H1 (cell line): ENCODE data around the gene ARL6IP5. TPM values are rescaled to one million over a fixed set of nuclear protein-coding genes. Genes with fewer than 3 reads are reported as not detected.

Source experiments
- CTCF ChIA-PET: fragments of 300-600 bp; sonication (Branson Sonifier 250); formaldehyde crosslinking; loops from one replicate; lab custom pipeline; 2021; ENCODE audit not compliant: partially characterized antibody; lab: Charles Lee
- POLR2A ChIA-PET: fragments of 300-600 bp; sonication (Branson Sonifier 250); formaldehyde crosslinking; loops from one replicate; lab custom pipeline; 2021; ENCODE audit warnings: inconsistent platforms; ENCODE audit not compliant: partially characterized antibody; lab: Charles Lee
- DNase-seq, 2 experiments: peaks; one replicate each; pipeline versions ENCODE4 v3.0.0 to v3.0.0-alpha.2; 2010 to 2022; ENCODE audit warnings: low spot score in 2 of 2, low read depth in 1 of 2, mixed read lengths in 1 of 2
- FAIRE-seq: peaks from 2 replicates; lab custom pipeline; 2011; peaks lifted over from hg19 to GRCh38; lab: Jason Lieb, UNC
- H2AFZ ChIP-seq: 2 replicates; pipeline ENCODE4 v1.8.1; 2012; ENCODE audit warnings: low read length, inconsistent platforms
- H2AK5ac ChIP-seq: 2 replicates; pipeline ENCODE4 v1.6.1; 2013; ENCODE audit warnings: low read depth, low read length
- H2BK120ac ChIP-seq: replicated peaks from 2 replicates; pipeline ENCODE3; 2013; ENCODE audit warnings: low read depth, low read length, inconsistent platforms
- H2BK12ac ChIP-seq: 2 replicates; pipeline ENCODE4 v1.6.1; 2013; ENCODE audit warnings: low read depth, low read length
- H2BK15ac ChIP-seq: 2 replicates; pipeline ENCODE4 v1.6.1; 2013; ENCODE audit warnings: low read length
- H2BK20ac ChIP-seq: 2 replicates; pipeline ENCODE4 v1.6.1; 2013; ENCODE audit warnings: low read length
- H2BK5ac ChIP-seq: 2 replicates; pipeline ENCODE4 v1.6.1; 2013; ENCODE audit warnings: low read depth, low read length
- H3K14ac ChIP-seq: 2 replicates; pipeline ENCODE4 v1.6.1; 2013; ENCODE audit warnings: inconsistent platforms; ENCODE audit not compliant: insufficient read length
- H3K18ac ChIP-seq: 2 replicates; pipeline ENCODE4 v1.6.1; 2013; ENCODE audit warnings: low read length; ENCODE audit errors: extremely low read depth
- H3K23ac ChIP-seq: 2 replicates; pipeline ENCODE4 v1.6.1; 2013; ENCODE audit warnings: inconsistent platforms; ENCODE audit not compliant: insufficient read length
- H3K23me2 ChIP-seq: 2 replicates; pipeline ENCODE4 v1.6.1; 2013; ENCODE audit warnings: low read depth, low read length
- H3K27ac ChIP-seq: 2 replicates; pipeline ENCODE4 v1.6.1; 2011; ENCODE audit warnings: low read depth, low read length, inconsistent platforms
- H3K27me3 ChIP-seq, 4 experiments: replicated peaks in 1 of 4; 1 replicate in 1 of 4; 2 replicates in 3 of 4; pipeline versions ENCODE4 v1.6.1 to v1.8.1; 2011 to 2013; ENCODE audit warnings: low read length in 3 of 4, mild to moderate bottlenecking in 3 of 4, inconsistent platforms in 2 of 4, mixed read lengths in 2 of 4, moderate library complexity in 1 of 4; ENCODE audit not compliant: control insufficient read depth in 3 of 4, insufficient read depth in 3 of 4; ENCODE audit errors: extremely low read depth in 1 of 4
- H3K36me3 ChIP-seq, 4 experiments: 2 replicates each; pipeline versions ENCODE4 v1.6.1 to v1.8.1; 2011 to 2013; ENCODE audit warnings: mild to moderate bottlenecking in 4 of 4, low read length in 3 of 4, moderate library complexity in 2 of 4, control low read depth in 1 of 4, inconsistent platforms in 1 of 4; ENCODE audit not compliant: insufficient read depth in 4 of 4, control insufficient read depth in 2 of 4
- H3K4ac ChIP-seq: replicated peaks from 2 replicates; pipeline ENCODE3; 2013; ENCODE audit warnings: low read length, low read depth, mixed read lengths, inconsistent platforms; ENCODE audit not compliant: insufficient read length
- H3K4me1 ChIP-seq, 4 experiments: replicated peaks in 1 of 4; 1 replicate in 1 of 4; 2 replicates in 3 of 4; pipeline versions ENCODE4 v1.6.1 to v1.8.1; 2011 to 2013; ENCODE audit warnings: low read length in 3 of 4, inconsistent platforms in 2 of 4, mixed read lengths in 1 of 4; ENCODE audit not compliant: insufficient read depth in 4 of 4, control insufficient read depth in 3 of 4
- H3K4me2 ChIP-seq, 2 experiments: 2 replicates each; pipeline versions ENCODE4 v1.6.1 to v1.8.1; 2011 to 2013; ENCODE audit warnings: low read depth in 2 of 2, low read length in 2 of 2, control low read depth in 1 of 2, inconsistent platforms in 1 of 2, mild to moderate bottlenecking in 1 of 2; ENCODE audit not compliant: insufficient read depth in 1 of 2
- H3K4me3 ChIP-seq, 4 experiments: fragments of 200-600, 300-600 bp in 1 of 4; sonication (generic), shearing (Covaris generic), sonication (Bioruptor Twin) in 1 of 4; 2 replicates each; pipeline versions ENCODE4 v1.5.1 to v1.8.1; 2011 to 2016; ENCODE audit warnings: low read length in 4 of 4, low read depth in 3 of 4, control low read depth in 2 of 4, inconsistent platforms in 2 of 4, mild to moderate bottlenecking in 2 of 4, mixed read lengths in 1 of 4, moderate library complexity in 1 of 4; ENCODE audit not compliant: insufficient read depth in 2 of 4; ENCODE audit errors: extremely low read depth in 1 of 4
- H3K56ac ChIP-seq: replicated peaks from 2 replicates; pipeline ENCODE3; 2013; ENCODE audit warnings: low read depth, mild to moderate bottlenecking, mixed read lengths, low read length, inconsistent platforms; ENCODE audit not compliant: insufficient read length
- H3K79me1 ChIP-seq: 2 replicates; pipeline ENCODE4 v1.6.1; 2013; ENCODE audit warnings: low read depth, low read length, control low read depth
- H3K79me2 ChIP-seq, 2 experiments: 2 replicates each; pipeline versions ENCODE4 v1.6.1 to v1.8.1; 2012 to 2013; ENCODE audit warnings: low read length in 2 of 2, mild to moderate bottlenecking in 2 of 2, inconsistent platforms in 1 of 2; ENCODE audit not compliant: insufficient read depth in 2 of 2, control insufficient read depth in 1 of 2
- H3K9ac ChIP-seq, 4 experiments: replicated peaks in 1 of 4; 1 replicate in 1 of 4; 2 replicates in 3 of 4; pipeline versions ENCODE4 v1.6.1 to v1.8.1; 2011 to 2013; ENCODE audit warnings: low read depth in 3 of 4, low read length in 3 of 4, control low read depth in 2 of 4, mild to moderate bottlenecking in 2 of 4, moderate library complexity in 2 of 4, inconsistent platforms in 1 of 4; ENCODE audit errors: extremely low read depth in 1 of 4
- H3K9me3 ChIP-seq, 2 experiments: 2 replicates each; pipeline versions ENCODE4 v1.6.1 to v1.8.1; 2012 to 2013; ENCODE audit warnings: mild to moderate bottlenecking in 2 of 2, moderate library complexity in 2 of 2, control low read depth in 1 of 2, inconsistent platforms in 1 of 2, low read depth in 1 of 2, low read length in 1 of 2, mixed read lengths in 1 of 2; ENCODE audit not compliant: insufficient read depth in 2 of 2
- H4K20me1 ChIP-seq, 2 experiments: replicated peaks in 1 of 2; 2 replicates each; pipeline versions ENCODE3 to v1.8.1; 2011 to 2013; ENCODE audit warnings: inconsistent platforms in 2 of 2, low read length in 2 of 2, mild to moderate bottlenecking in 1 of 2; ENCODE audit not compliant: insufficient read depth in 2 of 2, control insufficient read depth in 1 of 2
- H4K5ac ChIP-seq: 2 replicates; pipeline ENCODE4 v1.6.1; 2013; ENCODE audit warnings: low read length, low read depth, mixed read lengths, inconsistent platforms; ENCODE audit not compliant: insufficient read length
- H4K8ac ChIP-seq: 2 replicates; pipeline ENCODE4 v1.8.0; 2013; ENCODE audit warnings: mild to moderate bottlenecking, moderate library complexity, low read length, inconsistent platforms; ENCODE audit not compliant: insufficient read depth; ENCODE audit errors: extremely low read depth
- H4K91ac ChIP-seq: replicated peaks from 2 replicates; pipeline ENCODE3; 2013; ENCODE audit warnings: low read length, mixed read lengths, inconsistent platforms; ENCODE audit not compliant: insufficient read length
- HDAC2 ChIP-seq, 2 experiments: fragments of 300-600 bp in 1 of 2; sonication (generic) in 1 of 2; IDR thresholded peaks; 2 replicates each; pipeline ENCODE4 v1.6.1; 2011 to 2012; ENCODE audit warnings: low read depth in 2 of 2, low read length in 2 of 2, mild to moderate bottlenecking in 2 of 2, moderate library complexity in 2 of 2, borderline replicate concordance in 1 of 2, inconsistent platforms in 1 of 2
- HDAC6 ChIP-seq: IDR thresholded peaks from one replicate; pipeline ENCODE4 v1.7.1; 2012; ENCODE audit warnings: low read depth, mild to moderate bottlenecking, inconsistent platforms, low read length, moderate library complexity
- KDM4A ChIP-seq: IDR thresholded peaks from one replicate; pipeline ENCODE4 v1.7.1; 2012; ENCODE audit warnings: low read depth, mild to moderate bottlenecking, moderate library complexity, low read length, inconsistent platforms; ENCODE audit not compliant: severe bottlenecking
- RAD21 ChIP-seq, 2 experiments: IDR thresholded peaks in 1 of 2; conservative IDR thresholded peaks in 1 of 2; 2 replicates each; pipeline ENCODE4 v1.6.1; 2011; ENCODE audit warnings: low read depth in 2 of 2, low read length in 2 of 2, improper control_type of control experiment in 1 of 2, inconsistent platforms in 1 of 2, mild to moderate bottlenecking in 1 of 2, moderate library complexity in 1 of 2
- WGBS, 2 experiments: shearing (Covaris generic) in 1 of 2; methylation state at CpG; one replicate each; pipeline versions ENCODE4 v1.1.6 to v1.1.7; 2013 to 2015; ENCODE audit warnings: low lambda C conversion rate in 2 of 2, mixed read lengths in 2 of 2, inconsistent platforms in 1 of 2, low coverage in 1 of 2, missing lambda C conversion rate in 1 of 2; ENCODE audit not compliant: insufficient replicate concordance in 2 of 2, insufficient coverage in 1 of 2, insufficient read length in 1 of 2; ENCODE audit errors: extremely low coverage in 1 of 2, missing lambda C conversion rate in 1 of 2; 5-methylcytosine and 5-hydroxymethylcytosine counted together
- polyA plus RNA-seq, 7 experiments: library from polyadenylated mRNA; depleted of rRNA in 3 of 7; stranded (reverse) in 5 of 7; unstranded in 2 of 7; fragments of >200 nt in 5 of 7; fragments of 200-250 nt in 2 of 7; gene quantifications; 1 replicate in 5 of 7; 2 replicates in 1 of 7; 4 replicates in 1 of 7; pipeline versions ENCODE4 v1.2.1 to v1.2.3, GENCODE V29; 2011 to 2013; ENCODE audit warnings: missing spikeins in 2 of 7, mixed read lengths in 2 of 7
- total RNA-seq: library from RNA; stranded (reverse); fragmentation: NEBNext Ultra II Directional; extraction: Animal tissue kit (Norgen Biotek cat#: 25700); gene quantifications from 2 replicates; pipeline ENCODE4 v1.2.1, GENCODE V29; 2021

Gene ARL6IP5
- total and polyA plus RNA-seq, 2 of the 8 experiments (the other 6 are each of a cell fraction or from before 2014, with no cell fraction given): 24.9 to 30.1 TPM

DNA sequence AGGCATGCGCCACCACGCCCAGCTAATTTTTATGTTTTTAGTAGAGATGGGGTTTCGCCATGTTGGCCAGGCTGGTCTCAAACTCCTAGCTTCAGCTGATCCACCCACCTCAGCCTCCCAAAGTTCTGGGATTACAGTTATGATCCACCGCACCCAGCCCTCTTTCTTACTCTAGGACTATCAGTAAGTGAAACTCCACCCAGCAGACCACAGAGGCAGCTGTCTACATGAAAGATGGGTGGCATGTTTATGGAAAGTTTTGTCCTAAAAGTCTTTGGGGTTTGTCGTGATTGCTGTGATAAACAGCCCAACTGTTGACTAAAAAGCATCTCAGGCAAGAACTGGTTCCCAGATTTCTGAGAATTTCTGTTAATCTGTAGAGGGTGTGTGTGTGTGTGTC is 10.9 kb downstream of the ARL6IP5 start:
- FAIRE-seq (no peak), DNase-seq (no peak)
- H3K4me1 ChIP-seq: peaks cover 0 to 7% (median under 1%) of the 10 kb centered on the region in 4 experiments; a peak in 3 of 7 replicates
- POLR2A ChIA-PET: no interaction called here
- H3K27ac ChIP-seq: no peak overlapping the region
- H3K4me2 ChIP-seq: no peak overlapping the region
- WGBS, 2 experiments: 93% methylated on average over 5 of the region's 5 CpGs; no CpG with 5 or more reads in 1 of the 2 experiments
- no peaks in the 10 kb centered on the region for H3K23me2 ChIP-seq
- no peak overlapping the region for H2BK15ac ChIP-seq
- H3K9me3 ChIP-seq: no peaks in the 10 kb centered on the region
- TF ChIP-seq KDM4A (no peak), HDAC6 (no peak), RAD21 (IDR thresholded peaks at IDR 0.05 in 1 of 2, conservative IDR thresholded peaks at IDR 0.05 in 1 of 2; ENCODE audit: low read depth in 2 of 2, low read length in 2 of 2) (no peak), HDAC2 (IDR thresholded peaks at IDR 0.05; ENCODE audit: borderline replicate concordance in 1 of 2, low read depth in 2 of 2, low read length in 2 of 2) (no peak)
- CTCF ChIA-PET: no interaction called here
- no peak overlapping the region for H3K4me3 ChIP-seq
- no peak overlapping the region for H3K9ac ChIP-seq
- H3K23ac ChIP-seq: no peak overlapping the region
- H2BK20ac ChIP-seq: no peak overlapping the region
- no peaks in the 10 kb centered on the region for H3K27me3 ChIP-seq
- H3K36me3 ChIP-seq: no peaks in the 10 kb centered on the region
- no peaks in the 10 kb centered on the region for H3K79me2 ChIP-seq
- H3K56ac ChIP-seq: no peak overlapping the region
- H4K91ac ChIP-seq: no peak overlapping the region
- no peak overlapping the region for H2AFZ ChIP-seq
- no peaks in the 10 kb centered on the region for H4K20me1 ChIP-seq
- no peak overlapping the region for H3K4ac ChIP-seq
- no peaks in the 10 kb centered on the region for H3K79me1 ChIP-seq
- H4K8ac ChIP-seq: no peak overlapping the region
- no peak overlapping the region for H2BK120ac ChIP-seq
- H4K5ac ChIP-seq: no peak overlapping the region
- no peak overlapping the region for H3K14ac ChIP-seq
- H2BK5ac ChIP-seq: no peak overlapping the region
- H3K18ac ChIP-seq: no peak overlapping the region
- no peak overlapping the region for H2AK5ac ChIP-seq
- no peak overlapping the region for H2BK12ac ChIP-seq
